GM18861 (cell line): ENCODE data around the gene EHD3.

Experiments
- ATAC-seq: cut with Tn5 transposase; IDR thresholded peaks from one replicate; pipeline ENCODE4 v1.9.1; 2021; ENCODE audit not compliant: unreplicated experiment

EHD3 gene

DNA sequence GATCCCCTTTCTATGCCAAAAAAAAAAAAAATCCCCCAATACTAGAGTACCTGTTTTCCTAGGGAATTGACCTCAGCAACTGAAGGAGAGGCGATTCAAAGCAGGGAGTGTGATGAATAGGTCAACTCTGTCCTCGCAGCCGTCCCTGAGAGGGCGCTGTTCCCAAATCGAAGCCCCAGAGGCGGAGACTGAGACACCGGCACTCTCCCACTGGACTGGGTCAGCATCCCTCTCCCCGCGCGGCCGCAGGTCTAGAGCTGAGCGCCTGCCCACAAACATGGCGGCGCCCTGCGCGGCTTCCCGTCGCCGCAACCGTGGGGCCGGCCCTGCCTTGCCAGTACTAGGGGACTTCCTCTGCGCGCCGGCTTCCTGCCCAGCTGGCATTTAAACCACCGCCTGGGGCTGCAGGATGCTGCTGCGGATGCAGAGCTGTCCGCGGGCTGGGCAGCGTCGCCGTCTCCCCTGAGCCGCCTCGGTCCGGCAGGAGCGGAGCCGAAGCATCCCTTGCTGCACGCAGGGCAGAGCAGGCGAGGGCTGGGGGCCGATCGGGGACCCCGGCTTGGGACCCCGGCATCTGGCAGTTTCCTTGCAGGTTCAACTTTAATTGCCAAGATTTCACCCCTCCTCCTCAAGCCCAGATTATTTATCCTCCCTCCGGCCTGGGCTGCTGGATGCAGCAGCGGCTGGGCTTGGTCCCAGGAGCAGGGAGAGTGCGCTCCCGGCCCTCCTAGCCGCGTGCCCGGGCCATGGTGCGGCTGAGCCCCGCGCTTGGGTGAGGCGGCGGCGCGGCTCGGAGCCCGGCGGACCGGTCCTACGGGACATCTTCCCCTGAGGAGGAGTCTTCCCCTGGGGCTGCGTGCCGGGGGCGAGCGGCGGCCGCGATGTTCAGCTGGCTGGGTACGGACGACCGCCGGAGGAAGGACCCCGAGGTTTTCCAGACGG lies at the start of gene EHD3:
Gene EHD3, plus strand, starts transcription at position 412 of the 942 bp plus-strand sequence. Its CDS starts 470 bp downstream, at position 882.
- ATAC-seq, result peak; percentile 93

DNA sequence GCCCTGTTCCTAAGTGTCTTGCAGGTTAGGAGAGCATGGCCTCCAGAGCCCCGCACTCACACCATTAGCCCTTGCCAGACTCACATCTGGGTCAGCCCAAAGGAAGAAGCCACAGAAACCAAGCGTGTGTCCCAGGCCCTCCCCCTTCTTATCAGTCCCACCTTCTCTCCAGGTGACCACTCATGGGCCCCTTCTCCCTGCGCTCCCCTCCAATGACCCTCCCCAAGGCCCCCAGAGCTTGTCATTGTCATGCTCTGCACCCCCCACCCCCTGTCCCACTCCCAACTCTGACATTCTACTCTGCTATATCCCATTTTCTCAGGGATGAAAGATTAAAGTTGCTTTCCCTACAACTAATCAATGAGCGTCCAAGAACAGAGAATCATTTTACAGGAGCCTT lies 46.8 kb upstream of the EHD3 start:
- no peak for ATAC-seq

DNA sequence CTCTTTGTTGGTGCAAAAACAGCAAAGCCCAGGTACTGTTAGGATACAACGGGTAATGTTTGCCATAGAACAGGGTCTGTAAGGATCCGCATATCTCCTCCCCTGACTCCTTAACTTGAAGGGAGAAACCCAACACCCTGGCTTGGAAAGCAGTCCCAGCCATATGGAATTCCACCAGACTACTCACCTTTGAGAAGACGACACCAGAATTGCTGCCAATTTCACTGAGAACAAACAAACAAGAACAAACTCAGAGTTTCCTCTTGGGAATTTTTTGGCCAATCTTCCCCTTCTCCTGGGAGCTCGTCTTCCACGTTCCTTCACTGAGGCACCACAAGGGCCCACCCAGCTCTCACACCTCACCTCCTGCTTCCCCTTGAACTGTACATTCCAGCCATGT lies 45.8 kb upstream of the EHD3 start:
- ATAC-seq, result no peak

DNA sequence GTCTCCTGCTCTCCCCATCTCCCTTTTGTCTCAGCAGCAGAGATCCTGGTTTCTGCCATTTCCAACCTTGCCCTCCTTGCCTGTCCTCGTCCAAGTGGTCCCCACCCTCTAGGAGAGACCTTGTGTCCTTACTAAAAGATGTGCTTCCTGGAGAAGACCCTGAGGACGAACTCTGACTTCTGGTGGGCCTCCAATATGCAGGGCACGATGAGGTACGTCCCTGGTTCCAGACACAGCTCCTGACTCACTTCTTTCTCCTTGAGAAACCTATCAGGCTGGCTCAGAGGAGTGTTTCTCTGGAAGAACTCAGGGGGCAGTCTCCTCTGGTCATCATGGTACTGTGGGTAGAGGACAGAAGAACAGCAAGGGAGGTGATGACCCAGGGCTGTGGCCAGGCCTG lies 44.8 kb upstream of the EHD3 start:
- no peak for ATAC-seq

DNA sequence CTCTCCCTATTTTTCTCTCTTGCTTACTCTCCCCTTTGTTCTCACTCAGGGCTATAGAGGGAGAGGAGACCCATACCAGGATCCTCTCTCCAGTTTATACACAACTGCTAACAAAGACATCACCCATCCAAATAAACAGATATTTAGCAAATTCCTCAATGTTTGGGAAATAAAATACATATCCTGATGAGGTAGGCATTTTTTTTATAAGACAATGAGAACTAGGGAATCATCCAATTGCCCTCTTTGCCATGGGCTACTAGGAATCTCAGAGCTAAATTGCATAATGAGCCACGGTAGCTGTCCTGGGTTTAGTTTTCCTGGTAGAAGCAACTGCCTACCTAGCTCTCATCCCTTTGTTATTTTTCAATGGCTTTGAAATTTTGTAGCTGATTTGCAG lies 43.8 kb upstream of the EHD3 start:
- ATAC-seq, result no peak

DNA sequence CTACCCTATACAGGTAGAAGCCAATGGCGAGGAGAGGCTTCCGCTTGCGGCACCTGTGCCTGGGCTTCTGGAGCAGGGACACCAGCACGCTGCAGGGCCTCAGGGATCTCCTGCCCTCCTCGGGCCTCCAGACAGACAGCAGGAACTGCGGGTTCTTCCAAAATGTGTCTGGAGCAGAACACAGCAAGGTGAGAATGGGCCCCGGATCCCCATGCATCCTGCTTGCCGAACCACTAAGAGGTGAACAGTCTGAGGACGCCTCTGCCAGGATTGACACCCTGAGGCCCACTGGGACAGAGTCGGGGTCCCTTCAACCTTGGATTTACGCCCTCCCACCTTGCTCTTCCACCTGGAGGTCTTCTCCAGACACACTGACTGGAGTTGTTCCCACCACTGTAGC lies 42.0 kb upstream of the EHD3 start:
- ATAC-seq, result no peak

DNA sequence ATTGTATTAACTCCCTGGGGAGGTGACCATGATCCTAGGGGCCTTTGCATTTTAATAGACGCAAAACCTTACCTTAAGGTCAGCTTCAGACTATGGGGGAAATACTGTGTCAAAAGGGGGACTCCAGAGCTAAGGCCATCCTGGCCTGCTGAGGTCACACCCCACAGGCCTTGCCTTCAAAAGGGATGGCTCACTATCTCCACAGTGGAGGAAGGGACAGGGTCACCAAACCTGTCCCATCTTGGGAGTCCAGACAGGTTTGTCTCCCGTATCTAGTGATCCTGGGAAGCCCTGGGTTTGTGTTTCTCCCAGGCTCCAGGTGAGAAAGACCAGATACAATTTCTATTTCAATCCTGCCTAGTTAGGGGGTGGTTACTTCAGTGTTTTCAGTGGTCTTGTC lies 41.6 kb upstream of the EHD3 start:
- no peak for ATAC-seq

DNA sequence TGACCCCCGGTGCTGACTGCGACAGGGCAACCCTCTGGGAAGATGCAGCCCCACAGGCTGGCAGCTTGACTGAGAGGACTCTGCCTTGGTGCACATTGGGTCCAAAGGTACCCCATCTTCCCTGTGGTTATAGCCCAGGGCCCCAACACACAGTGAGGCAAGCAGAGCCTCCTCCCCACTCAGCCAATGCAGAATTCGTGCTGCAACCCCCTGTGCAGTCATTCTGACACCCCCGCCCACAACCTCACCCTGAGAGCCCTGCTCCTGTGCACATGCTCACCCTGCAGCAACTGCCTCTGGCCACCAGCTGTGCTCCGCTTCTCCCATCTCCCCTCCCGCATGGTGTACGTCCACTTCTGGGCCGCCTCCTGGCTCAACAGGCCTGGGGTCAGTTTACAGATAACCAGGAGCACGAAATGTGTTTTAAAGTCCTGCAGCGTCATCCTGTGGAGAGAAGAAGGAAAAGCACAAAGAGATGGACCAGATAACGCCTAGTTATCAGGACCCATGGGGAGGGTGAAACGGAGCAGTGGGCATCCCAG lies 41.0 kb upstream of the EHD3 start:
- no peak for ATAC-seq

DNA sequence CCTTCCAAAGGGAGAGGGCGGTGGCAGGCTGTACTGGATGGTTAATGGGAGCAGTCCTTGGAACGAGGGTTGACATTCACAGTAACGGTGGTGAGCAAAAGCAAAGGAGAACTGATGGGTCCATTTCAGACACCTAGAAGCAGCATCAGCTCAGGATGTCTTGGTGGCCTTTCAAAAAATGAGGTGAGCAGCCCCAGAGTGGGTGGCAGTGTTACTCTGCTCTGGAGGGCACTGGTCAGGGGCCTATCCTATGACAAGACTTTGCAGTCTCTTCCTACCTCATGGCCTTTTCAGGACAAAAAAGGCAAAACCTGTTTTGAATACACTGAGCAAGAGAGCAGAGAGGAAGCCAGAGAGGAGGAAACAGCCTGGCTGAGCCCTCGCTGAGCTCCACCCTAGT lies 40.1 kb upstream of the EHD3 start:
- no peak for ATAC-seq

DNA sequence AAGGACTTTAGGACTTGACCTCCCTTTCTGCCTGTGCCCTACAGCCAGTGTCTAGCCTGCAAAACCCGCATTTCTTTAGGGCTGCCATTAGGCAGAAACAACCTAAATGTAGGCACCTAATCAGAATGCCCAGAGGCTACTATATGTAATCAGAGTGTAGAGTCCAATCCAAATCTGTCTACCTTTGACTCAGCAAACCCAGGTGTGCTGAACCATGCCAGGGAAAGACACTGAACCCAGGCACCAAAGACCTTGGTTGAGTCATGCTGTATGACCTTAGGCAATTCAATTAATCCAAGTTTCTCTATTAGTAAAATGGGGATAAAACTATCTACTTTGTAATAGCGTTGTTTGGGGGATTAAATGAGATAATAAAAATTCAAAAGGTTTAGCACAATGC lies 37.3 kb upstream of the EHD3 start:
- no peak for ATAC-seq

DNA sequence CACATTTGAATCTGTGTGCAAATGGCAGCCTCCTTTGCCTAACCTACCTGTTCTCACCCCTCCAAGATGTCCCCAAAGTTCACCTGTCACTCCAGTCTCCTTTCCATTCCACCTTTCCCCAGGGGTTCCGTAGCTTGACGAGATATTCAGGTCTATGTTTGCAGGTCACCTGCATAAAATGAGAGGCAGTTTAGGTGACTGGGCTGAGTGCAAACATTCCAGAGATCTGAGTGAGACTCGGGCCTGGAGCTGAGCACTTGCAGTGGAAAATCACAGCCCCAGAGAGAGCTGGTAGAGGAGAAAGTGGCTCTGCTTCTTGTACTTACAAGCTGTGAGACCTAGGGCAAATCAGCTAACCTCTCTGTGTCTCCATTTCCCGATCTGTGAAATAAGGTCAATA lies 36.8 kb upstream of the EHD3 start:
- ATAC-seq, result no peak

DNA sequence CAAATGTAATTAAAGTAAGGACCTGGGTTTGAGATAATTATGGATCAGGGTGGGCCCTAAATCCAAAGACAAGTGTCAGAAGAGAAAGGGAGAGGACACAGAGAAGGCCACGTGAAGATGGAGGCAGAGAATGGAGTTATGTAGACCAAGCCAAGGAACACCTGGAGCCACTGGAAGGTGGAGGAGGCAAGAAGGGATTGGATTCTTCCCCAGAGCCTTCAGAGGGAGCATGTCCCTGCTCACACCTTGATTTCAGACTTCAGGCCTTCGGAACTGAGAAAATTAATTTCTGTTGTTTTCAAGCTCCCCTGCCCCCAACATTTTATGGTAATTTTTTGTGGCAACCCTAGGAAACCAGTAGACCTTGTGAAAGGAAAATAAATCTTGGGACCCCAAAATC lies 36.3 kb upstream of the EHD3 start:
- no peak for ATAC-seq

DNA sequence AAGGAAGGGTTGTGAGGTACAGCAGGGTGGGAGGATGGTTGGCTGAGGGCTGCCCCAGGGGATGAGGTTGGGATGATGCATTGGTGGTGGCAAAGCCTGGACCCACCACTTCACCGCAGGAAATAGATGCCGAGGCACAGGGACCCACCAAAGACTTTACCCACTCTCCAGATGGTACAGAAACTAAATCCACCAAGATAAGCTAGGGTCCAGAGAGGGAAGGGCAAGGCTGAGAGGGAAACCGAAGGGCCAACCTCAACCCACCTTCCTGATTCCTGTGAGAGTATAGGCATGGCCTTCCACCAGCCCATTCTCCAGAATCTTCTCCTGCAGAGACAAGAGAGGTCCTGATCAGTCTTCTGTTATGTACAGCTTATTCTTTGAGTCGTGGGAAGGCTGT lies 34.7 kb upstream of the EHD3 start:
- no peak for ATAC-seq

DNA sequence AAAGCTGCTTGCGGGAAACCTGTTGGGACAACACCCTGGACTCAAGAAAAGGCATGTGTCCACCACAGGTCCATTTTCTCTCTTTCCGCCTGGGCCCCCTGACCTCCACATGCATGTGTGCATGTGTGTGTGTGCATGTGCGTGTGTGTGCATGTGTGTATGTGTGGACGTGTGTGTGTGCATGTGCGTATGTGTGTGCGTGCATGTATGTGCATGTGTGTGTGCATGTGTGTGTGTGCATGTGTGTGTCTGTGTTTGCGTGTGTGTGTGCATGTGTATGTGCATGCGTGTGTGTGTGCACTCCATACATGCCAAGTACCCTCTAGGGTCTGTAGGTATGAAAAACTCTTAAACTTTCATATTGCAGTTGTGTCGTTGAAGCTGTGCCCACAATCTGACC lies 33.0 kb upstream of the EHD3 start:
- no peak for ATAC-seq

DNA sequence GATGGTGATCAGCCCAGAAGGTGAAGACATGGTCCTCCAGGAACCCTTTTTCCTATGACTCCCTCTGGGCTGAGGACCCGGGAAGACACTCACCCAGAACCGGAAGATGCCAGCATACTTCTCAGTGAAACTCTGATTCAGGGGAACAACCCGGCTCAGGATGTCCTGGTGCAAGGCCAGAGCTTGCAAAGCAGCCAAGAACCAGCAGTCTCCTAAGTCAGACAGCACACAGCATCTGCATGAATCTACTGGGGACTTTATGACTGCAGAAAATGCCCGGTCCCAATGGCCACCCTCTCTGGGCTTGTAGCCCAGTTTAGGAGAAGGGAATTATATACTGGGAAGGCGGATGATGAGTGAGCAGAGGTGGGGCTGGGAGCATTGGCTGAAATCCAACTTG lies 31.9 kb upstream of the EHD3 start:
- ATAC-seq, result no peak

DNA sequence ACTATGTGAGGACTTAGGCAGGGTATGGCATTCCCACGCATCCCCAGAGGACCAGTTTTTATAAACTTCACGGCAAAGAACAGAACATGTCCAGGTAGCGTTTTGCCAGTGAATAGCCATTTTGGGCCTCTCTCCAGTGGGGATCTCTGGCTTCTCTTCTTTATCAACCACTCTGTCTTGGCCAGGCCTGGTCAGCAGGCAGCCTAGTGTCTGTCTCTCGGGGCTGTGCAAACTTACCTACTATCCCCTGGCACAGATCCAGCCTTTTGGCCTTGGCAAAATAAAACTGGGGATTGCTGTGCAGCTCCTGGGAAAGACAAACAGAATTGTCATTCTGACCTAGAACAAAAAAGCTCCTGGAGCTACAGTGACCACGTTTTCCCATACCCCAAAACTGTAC lies 31.1 kb upstream of the EHD3 start:
- no peak for ATAC-seq

DNA sequence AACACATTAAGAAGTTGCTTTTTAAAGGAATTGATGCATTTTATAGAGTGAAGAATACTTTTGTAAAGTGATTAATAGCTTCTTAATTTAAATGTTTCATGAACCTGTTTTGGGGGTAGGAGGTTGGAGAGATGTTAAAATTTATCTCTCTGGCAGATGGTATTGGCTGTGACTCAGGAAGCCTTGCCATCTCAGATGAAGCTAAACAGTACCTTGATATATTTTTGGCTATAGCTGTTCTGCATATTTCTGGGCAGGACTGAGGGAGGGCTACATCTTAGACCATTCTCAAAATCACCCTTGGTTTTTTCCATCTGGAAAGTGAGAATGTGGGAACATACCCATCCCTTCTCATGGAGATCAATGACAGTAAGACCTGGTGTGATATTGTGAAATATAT lies 30.0 kb upstream of the EHD3 start:
- no peak for ATAC-seq

DNA sequence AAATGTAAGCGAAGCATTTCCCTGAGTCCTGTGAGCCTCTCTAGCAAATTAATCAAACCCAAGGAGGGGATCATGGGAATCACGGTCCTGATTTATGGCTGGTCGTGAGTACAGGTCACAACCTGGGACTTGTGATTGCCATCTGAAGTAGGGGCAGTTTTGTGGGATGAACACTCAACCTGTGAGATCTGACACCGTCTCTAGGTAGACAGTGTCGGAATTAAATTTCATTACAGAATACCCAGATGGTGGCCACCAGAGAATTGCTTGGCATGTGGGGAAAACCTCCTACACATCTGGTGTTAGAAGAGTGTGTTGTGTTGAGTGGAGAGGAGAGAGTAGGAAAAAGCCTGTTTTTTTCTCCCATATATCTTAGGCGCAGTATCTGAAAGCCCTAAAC lies 29.2 kb upstream of the EHD3 start:
- ATAC-seq, result no peak

DNA sequence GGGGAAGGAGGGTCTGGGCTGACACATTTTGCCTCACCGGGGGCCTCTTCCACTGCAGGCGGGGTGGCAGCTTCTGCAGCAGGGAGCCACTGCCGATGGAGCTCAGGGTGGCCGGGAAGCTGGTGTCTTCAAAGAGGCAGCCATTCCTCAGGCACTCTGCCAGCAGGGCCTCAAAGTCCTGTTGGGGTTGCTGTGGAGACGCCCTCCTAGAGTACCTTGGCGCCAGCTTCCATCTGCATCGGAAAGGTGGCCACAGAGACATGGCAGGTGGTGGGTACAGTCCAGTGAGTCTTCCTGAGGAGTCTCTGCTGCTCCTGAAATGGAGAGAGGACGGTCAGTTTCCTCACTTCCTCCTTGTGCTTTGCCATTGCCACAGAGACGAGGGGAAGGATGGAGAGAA lies 28.8 kb upstream of the EHD3 start:
- no peak for ATAC-seq

DNA sequence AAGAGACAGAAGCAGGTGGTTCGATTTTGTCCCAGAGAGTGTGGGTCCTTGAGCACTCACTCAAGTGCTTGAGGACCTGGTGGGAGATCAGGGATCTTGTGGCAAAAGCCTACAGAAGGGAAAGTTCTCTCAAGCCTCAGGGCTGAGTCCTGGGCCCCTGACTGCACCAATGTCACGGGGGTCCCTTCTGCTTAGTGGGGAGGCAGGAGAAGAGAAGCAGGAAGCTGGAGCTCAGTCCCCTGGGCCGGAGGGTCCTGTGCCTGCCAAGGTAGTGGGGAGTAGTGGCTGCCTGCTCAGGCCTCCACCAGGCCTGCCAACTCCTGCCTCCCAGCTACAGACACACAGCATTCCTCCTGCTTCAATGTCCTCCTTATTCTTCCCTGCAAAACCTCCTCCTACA lies 28.3 kb upstream of the EHD3 start:
- no peak for ATAC-seq

DNA sequence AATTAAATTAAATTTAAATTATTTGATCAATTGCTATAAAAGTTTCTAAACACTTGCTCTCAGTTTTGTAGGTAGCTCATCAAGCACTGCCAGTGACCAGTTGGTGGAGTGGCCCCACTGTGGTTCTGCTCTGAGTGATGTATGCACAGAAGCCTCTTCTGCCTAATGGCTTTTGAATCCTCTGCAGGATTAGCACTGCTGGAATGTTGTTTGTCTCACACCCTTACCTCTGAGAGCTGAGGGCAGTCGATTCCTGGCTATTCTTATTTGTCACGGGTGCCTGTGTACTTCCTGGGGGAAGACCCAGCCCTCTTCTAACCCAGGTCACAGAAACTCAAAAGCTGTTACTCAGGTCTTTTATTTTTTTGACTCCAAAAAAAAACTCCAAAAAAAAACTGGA lies 26.2 kb upstream of the EHD3 start:
- ATAC-seq, result no peak

DNA sequence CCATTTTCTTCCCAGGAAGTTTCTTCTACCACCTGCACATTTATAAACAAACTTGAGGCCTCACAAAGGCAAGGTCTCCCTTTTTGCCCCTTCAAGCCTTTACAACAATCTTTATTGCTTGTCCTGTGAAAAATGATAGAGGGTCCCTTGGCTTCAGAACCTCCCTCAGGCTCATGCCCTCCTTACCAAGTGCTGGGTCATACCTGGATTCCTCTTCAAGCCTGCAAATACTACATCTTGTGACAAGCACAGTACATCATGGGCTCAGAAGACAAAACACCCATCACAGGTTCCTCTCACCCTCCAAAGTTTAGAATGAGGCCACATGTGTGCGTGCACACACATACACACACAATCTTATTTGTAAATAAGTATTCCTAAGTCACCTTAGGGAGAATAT lies 25.7 kb upstream of the EHD3 start:
- ATAC-seq, result no peak
